ENCODE results near the gene ADORA3.

DNA sequence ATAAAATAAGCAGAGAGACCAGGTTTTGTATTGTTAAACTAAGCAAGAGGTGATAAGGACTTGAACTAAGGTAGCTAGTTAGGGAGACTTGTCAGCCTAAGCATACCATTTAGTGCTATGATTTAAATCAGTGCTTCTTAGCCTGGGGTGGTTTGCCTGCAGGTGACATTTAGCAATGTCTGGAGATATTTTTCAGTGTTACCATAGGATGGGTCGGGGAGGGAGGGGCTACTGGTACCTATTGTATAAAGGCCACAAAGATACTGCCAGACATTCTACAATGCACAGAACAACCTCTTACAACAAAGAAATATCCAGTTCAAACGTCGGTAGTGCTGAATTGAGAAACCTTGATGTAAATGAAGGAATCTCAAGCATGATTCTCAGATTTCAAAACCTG lies 50.9 kb downstream of the ADORA3 start:
- TF ChIP-seq, protein P1, sequence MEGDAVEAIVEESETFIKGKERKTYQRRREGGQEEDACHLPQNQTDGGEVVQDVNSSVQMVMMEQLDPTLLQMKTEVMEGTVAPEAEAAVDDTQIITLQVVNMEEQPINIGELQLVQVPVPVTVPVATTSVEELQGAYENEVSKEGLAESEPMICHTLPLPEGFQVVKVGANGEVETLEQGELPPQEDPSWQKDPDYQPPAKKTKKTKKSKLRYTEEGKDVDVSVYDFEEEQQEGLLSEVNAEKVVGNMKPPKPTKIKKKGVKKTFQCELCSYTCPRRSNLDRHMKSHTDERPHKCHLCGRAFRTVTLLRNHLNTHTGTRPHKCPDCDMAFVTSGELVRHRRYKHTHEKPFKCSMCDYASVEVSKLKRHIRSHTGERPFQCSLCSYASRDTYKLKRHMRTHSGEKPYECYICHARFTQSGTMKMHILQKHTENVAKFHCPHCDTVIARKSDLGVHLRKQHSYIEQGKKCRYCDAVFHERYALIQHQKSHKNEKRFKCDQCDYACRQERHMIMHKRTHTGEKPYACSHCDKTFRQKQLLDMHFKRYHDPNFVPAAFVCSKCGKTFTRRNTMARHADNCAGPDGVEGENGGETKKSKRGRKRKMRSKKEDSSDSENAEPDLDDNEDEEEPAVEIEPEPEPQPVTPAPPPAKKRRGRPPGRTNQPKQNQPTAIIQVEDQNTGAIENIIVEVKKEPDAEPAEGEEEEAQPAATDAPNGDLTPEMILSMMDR (IDR thresholded peaks at IDR 0.05; ENCODE audit: low read depth, low read length), result no peak
- TF ChIP-seq EZH2phosphoT487 (IDR thresholded peaks at IDR 0.05; ENCODE audit: low read depth), result no peak

All from OCI-LY3 (cell line).